ENCODE results near the gene CRABP1. TPM values are rescaled to one million over a fixed set of nuclear protein-coding genes. Genes with fewer than 3 reads are reported as not detected.

CRABP1 gene
- polyA plus RNA-seq, 3 donors, result not detected

- Histone ChIP-seq H3K4me3 (replicated peaks in 1 of 3; ENCODE audit: low read depth in 2 of 3, low read length in 3 of 3) (no peak overlapping the region), H3K27ac (ENCODE audit: low read depth in 1 of 2, low read length in 2 of 2) (no peak overlapping the region), H4K20me1 (ENCODE audit: insufficient read depth, low read length) (no peaks in the 10 kb centered on the region), H2AFZ (ENCODE audit: insufficient read depth, low read depth, low read length, poor library complexity, severe bottlenecking) (no peak overlapping the region), H3K4me1 (ENCODE audit: control insufficient read depth in 1 of 2, insufficient read depth in 2 of 2, low read length in 2 of 2) (peaks cover 7% of the 10 kb centered on the region in 2 donors), H3K4me2 (replicated peaks; ENCODE audit: extremely low read depth, low read length, poor library complexity, severe bottlenecking) (no peak overlapping the region), H3K36me3 (replicated peaks in 1 of 2; ENCODE audit: control insufficient read depth in 1 of 2, insufficient read depth in 2 of 2, low read length in 2 of 2) (no peaks in the 10 kb centered on the region), H3K9ac (ENCODE audit: insufficient read depth, low read length, poor library complexity, severe bottlenecking) (no peak overlapping the region), H3K27me3 (ENCODE audit: control insufficient read depth in 2 of 2, insufficient read depth in 2 of 2, low read length in 2 of 2) (no peaks in the 10 kb centered on the region), H3K9me3 (replicated peaks in 1 of 2; ENCODE audit: control insufficient read depth in 1 of 2, insufficient read depth in 1 of 2, low read length in 2 of 2) (no peaks in the 10 kb centered on the region), H3K79me2 (ENCODE audit: insufficient read depth, low read length) (no peaks in the 10 kb centered on the region)
- intact Hi-C loops (cut with micrococcal nuclease), result no loop called here
- Mint-ChIP-seq H3K4me1 (peaks cover 7% of the 10 kb centered on the region), H3K27me3 (ENCODE audit: low read depth in 3 of 3) (peaks cover 0 to 5% (median 2%) of the 10 kb centered on the region in 3 donors), H3K9me3 (no peaks in the 10 kb centered on the region), H3K27ac (peak overlapping the region in 1 of 7 donors; percentile 63), H3K4me3 (no peak overlapping the region), H3K36me3 (no peaks in the 10 kb centered on the region)
- TF ChIP-seq CTCF (IDR thresholded peaks at IDR 0.05), result no peak
- WGBS (ENCODE audit: insufficient coverage), result 90% methylated on average over 11 of the region's 17 CpGs
- no peak for DNase-seq
Observed at GRCh38 chr15:78321041-78321570, 19.0 kb upstream of the CRABP1 start.

DNA sequence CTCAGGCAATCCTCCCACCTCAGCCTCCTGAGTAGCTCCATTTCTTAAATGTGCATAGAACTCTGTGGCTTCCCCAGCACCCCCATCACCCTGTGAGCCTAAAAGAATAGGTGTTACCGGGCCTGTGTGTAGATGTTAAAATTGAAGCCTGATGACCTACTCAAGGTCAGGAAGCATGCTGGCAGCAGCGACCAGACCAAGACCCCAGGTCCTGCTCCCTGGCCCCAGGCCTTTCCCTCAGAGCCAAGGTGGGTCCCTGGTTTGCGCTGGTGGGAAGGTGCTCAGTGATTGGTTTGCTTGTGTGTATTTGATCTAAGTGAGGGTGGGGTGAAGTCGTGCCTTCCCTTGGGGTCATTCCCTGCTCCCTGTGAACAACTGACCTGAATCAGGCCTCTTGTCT, 18.4 kb upstream of the CRABP1 start:
- H3K9ac ChIP-seq (ENCODE audit: insufficient read depth, low read length, poor library complexity, severe bottlenecking), result no peak overlapping the region
- no peaks in the 10 kb centered on the region for H3K79me2 ChIP-seq (ENCODE audit: insufficient read depth, low read length)
- TF ChIP-seq CTCF (IDR thresholded peaks at IDR 0.05), result no peak
- Mint-ChIP-seq H3K27ac (no peak overlapping the region), H3K4me1 (peaks cover 7% of the 10 kb centered on the region), H3K36me3 (no peaks in the 10 kb centered on the region), H3K4me3 (no peak overlapping the region), H3K9me3 (no peaks in the 10 kb centered on the region), H3K27me3 (ENCODE audit: low read depth in 3 of 3) (peaks cover 0 to 5% (median 3%) of the 10 kb centered on the region in 3 donors)
- no peak overlapping the region for H3K4me2 ChIP-seq (replicated peaks; ENCODE audit: extremely low read depth, low read length, poor library complexity, severe bottlenecking)
- intact Hi-C loops (cut with micrococcal nuclease), result no loop called here
- H2AFZ ChIP-seq (ENCODE audit: insufficient read depth, low read depth, low read length, poor library complexity, severe bottlenecking), result no peak overlapping the region
- H3K9me3 ChIP-seq (replicated peaks in 1 of 2; ENCODE audit: control insufficient read depth in 1 of 2, insufficient read depth in 1 of 2, low read length in 2 of 2), result no peaks in the 10 kb centered on the region
- no peak overlapping the region for H3K4me3 ChIP-seq (replicated peaks in 1 of 3; ENCODE audit: low read depth in 2 of 3, low read length in 3 of 3)
- no peak overlapping the region for H3K27ac ChIP-seq (ENCODE audit: low read depth in 1 of 2, low read length in 2 of 2)
- H3K36me3 ChIP-seq (replicated peaks in 1 of 2; ENCODE audit: control insufficient read depth in 1 of 2, insufficient read depth in 2 of 2, low read length in 2 of 2), result no peaks in the 10 kb centered on the region
- H4K20me1 ChIP-seq (ENCODE audit: insufficient read depth, low read length), result no peaks in the 10 kb centered on the region
- 100% methylated on average over 1 of the region's 4 CpGs for whole genome bisulfite sequencing (ENCODE audit: insufficient coverage)
- no peak for DNase-seq
- peaks cover 7% of the 10 kb centered on the region in 2 donors for H3K4me1 ChIP-seq (ENCODE audit: control insufficient read depth in 1 of 2, insufficient read depth in 2 of 2, low read length in 2 of 2)
- H3K27me3 ChIP-seq (ENCODE audit: control insufficient read depth in 2 of 2, insufficient read depth in 2 of 2, low read length in 2 of 2), result no peaks in the 10 kb centered on the region
